Ishikawa (cell line): ENCODE results near the gene TRIM54.

Source experiments
- CEBPB ChIP-seq: IDR thresholded peaks from 2 replicates; pipeline ENCODE4 v1.6.1; 2012
- CREB1 ChIP-seq: IDR thresholded peaks from 2 replicates; pipeline ENCODE4 v1.6.1; 2012; ENCODE audit warnings: low read depth
- EGR1 ChIP-seq: IDR thresholded peaks from 2 replicates; pipeline ENCODE4 v1.6.1; 2012
- EP300 ChIP-seq: IDR thresholded peaks from 2 replicates; pipeline ENCODE4 v1.6.1; 2012; ENCODE audit warnings: borderline replicate concordance
- RAD21 ChIP-seq: IDR thresholded peaks from 2 replicates; pipeline ENCODE4 v1.6.1; 2012; ENCODE audit warnings: low read depth
- TAF1 ChIP-seq: IDR thresholded peaks from 2 replicates; pipeline ENCODE4 v1.6.1; 2012; ENCODE audit warnings: low read depth, mild to moderate bottlenecking
- TCF12 ChIP-seq: IDR thresholded peaks from 2 replicates; pipeline ENCODE4 v1.6.1; 2012; ENCODE audit warnings: low read depth
- TEAD4 ChIP-seq: IDR thresholded peaks from 2 replicates; pipeline ENCODE4 v1.6.1; 2012
- YY1 ChIP-seq: IDR thresholded peaks from 2 replicates; pipeline ENCODE4 v1.6.1; 2012; ENCODE audit warnings: low read depth
- TF ChIP-seq, protein P1 (sequence below): IDR thresholded peaks from 2 replicates; pipeline ENCODE4 v1.6.1; 2012; ENCODE audit warnings: low read depth, mild to moderate bottlenecking
- TF ChIP-seq, protein P2 (sequence below): IDR thresholded peaks from 2 replicates; pipeline ENCODE4 v1.6.1; 2012

DNA sequence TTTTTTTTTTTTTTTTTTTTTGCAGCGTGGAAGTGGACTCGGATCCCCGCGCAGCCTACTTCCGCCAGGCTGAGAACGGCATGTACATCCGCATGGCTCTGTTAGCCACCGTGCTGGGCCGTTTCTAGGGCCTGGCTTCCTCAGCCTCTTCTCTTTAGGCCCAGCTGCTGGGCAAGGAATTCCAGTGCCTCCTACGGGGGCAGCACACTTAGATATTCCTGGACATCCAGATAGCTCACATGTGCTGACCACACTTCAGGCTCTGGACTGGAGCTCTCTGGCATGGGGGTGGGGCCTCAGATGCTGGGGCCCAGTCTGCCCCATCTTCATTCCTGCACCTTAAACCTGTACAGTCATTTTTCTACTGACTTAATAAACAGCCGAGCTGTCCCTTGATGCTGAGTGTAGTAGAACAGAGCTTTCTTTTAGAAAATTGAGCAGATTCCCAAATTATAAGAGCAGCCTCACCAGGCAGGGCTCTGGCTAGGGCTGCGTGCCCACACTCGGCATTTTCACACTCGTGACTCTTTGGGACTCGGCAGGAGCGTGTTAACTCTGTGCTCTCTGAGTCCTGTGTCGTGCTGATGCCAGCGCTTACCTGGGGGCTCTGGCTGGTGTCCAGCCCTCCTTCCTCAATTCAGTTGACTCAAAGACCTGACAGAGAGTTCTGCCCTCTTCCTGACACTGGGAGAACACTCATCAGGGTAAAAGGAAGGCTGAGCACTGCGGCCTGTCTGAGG, 38.7 kb upstream of the TRIM54 start:
- no peak for TF ChIP-seq CREB1
- no peak for TF ChIP-seq EP300
- no peak for TF ChIP-seq TCF12
- TF ChIP-seq, protein P1, sequence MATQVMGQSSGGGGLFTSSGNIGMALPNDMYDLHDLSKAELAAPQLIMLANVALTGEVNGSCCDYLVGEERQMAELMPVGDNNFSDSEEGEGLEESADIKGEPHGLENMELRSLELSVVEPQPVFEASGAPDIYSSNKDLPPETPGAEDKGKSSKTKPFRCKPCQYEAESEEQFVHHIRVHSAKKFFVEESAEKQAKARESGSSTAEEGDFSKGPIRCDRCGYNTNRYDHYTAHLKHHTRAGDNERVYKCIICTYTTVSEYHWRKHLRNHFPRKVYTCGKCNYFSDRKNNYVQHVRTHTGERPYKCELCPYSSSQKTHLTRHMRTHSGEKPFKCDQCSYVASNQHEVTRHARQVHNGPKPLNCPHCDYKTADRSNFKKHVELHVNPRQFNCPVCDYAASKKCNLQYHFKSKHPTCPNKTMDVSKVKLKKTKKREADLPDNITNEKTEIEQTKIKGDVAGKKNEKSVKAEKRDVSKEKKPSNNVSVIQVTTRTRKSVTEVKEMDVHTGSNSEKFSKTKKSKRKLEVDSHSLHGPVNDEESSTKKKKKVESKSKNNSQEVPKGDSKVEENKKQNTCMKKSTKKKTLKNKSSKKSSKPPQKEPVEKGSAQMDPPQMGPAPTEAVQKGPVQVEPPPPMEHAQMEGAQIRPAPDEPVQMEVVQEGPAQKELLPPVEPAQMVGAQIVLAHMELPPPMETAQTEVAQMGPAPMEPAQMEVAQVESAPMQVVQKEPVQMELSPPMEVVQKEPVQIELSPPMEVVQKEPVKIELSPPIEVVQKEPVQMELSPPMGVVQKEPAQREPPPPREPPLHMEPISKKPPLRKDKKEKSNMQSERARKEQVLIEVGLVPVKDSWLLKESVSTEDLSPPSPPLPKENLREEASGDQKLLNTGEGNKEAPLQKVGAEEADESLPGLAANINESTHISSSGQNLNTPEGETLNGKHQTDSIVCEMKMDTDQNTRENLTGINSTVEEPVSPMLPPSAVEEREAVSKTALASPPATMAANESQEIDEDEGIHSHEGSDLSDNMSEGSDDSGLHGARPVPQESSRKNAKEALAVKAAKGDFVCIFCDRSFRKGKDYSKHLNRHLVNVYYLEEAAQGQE: no peak
- no peak for TF ChIP-seq TEAD4
- TF ChIP-seq RAD21: no peak
- TF ChIP-seq, protein P2, sequence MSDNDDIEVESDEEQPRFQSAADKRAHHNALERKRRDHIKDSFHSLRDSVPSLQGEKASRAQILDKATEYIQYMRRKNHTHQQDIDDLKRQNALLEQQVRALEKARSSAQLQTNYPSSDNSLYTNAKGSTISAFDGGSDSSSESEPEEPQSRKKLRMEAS: no peak
- no peak for TF ChIP-seq TAF1
- no peak for TF ChIP-seq YY1
- TF ChIP-seq EGR1: no peak
- no peak for TF ChIP-seq CEBPB
